Neuron (in vitro differentiated cells): ENCODE data around the gene TMA7.
"Not testable (repeated sequence)": the region's sequence is repeated elsewhere in the genome, so short reads cannot be mapped to it uniquely, and the experiment has no call there.

Experiments used
- H2AFZ ChIP-seq: one replicate; pipeline ENCODE4 v1.6.1; 2013; ENCODE audit warnings: low read depth, mild to moderate bottlenecking, inconsistent platforms, low read length, moderate library complexity
- H3K27me3 ChIP-seq: one replicate; pipeline ENCODE4 v1.6.1; 2013; ENCODE audit warnings: low read length; ENCODE audit not compliant: insufficient read depth
- H3K36me3 ChIP-seq: one replicate; pipeline ENCODE4 v1.6.1; 2013; ENCODE audit warnings: low read length; ENCODE audit not compliant: insufficient read depth
- H3K4me1 ChIP-seq: one replicate; pipeline ENCODE4 v1.6.1; 2013; ENCODE audit warnings: low read length; ENCODE audit not compliant: insufficient read depth
- H3K4me3 ChIP-seq: 2 replicates; pipeline ENCODE4 v1.5.1; 2013; ENCODE audit warnings: mild to moderate bottlenecking, low read length, moderate library complexity
- H3K9me3 ChIP-seq: one replicate; pipeline ENCODE4 v1.6.1; 2013; ENCODE audit warnings: low read length

Gene TMA7

DNA sequence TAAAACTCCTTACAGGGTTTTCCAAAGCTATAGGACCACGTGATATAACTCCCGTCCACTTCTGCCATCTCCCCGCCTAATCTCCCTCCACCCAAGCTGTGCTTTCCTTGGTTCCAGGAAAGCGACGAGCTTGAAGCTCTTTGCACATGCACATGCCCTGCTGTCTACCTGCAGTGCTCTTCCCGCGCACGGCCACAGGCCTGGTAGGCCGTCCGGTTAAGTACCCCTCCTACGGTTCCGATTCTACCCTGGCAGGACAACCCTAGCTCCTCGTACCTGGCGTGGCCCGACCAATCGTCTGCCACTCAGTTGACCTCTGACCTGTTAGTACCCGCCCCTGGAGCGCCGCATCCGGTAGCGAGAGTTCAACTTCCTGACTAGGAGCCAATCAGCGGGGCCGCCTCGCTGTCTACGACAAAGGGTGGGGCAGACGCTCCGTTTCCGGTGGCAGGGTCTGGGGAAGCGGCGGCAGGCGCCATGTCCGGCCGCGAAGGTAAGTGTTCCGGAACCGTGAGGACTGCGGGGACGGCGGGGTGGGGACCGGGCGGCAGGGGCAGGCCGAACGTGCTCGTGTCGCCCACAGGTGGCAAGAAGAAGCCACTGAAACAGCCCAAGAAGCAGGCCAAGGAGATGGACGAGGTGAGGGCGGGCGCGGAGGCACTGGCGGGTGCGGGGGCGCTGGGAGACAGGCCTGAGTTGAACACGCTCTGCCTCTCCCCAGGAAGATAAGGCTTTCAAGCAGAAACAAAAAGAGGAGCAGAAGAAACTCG is at the start of gene TMA7, which contains the start of gene CCDC51:
Gene TMA7 (plus strand): TSS at position 438 of the 770 bp plus-strand sequence. CDS start 40 bp downstream, at position 478.
Gene CCDC51 (minus strand): TSS at position 300 of the 770 bp plus-strand sequence. CDS start 4,991 bp downstream, outside the sequence.
- Histone ChIP-seq H3K36me3 (peaks cover 21% of the 10 kb centered on the region), H2AFZ (peak within 1 kb of the TSS; percentile 1), H3K4me3 (peak within 1 kb of the TSS; percentile 63), H3K27me3 (no peaks in the 10 kb centered on the region), H3K4me1 (peaks cover 12% of the 10 kb centered on the region), H3K9me3 (no peaks in the 10 kb centered on the region)

GRCh38 chr3:48394391-48394790 is 45.7 kb upstream of the TMA7 start:
- H3K36me3 ChIP-seq = no peaks in the 10 kb centered on the region
- no peak overlapping the region for H2AFZ ChIP-seq
- H3K4me1 ChIP-seq = no peaks in the 10 kb centered on the region
- no peak overlapping the region for H3K4me3 ChIP-seq
- H3K27me3 ChIP-seq = no peaks in the 10 kb centered on the region
- H3K9me3 ChIP-seq = no peaks in the 10 kb centered on the region

- Histone ChIP-seq H3K9me3 (no peaks in the 10 kb centered on the region), H3K4me1 (no peaks in the 10 kb centered on the region), H3K4me3 (no peak overlapping the region), H3K36me3 (no peaks in the 10 kb centered on the region), H3K27me3 (no peaks in the 10 kb centered on the region), H2AFZ (no peak overlapping the region)
Measured at GRCh38 chr3:48395714-48396113, 44.3 kb upstream of the TMA7 start.

GRCh38 chr3:48397767-48398681 is 42.0 kb upstream of the TMA7 start:
- peaks cover 7% of the 10 kb centered on the region for H3K36me3 ChIP-seq
- no peaks in the 10 kb centered on the region for H3K27me3 ChIP-seq
- H3K9me3 ChIP-seq = no peaks in the 10 kb centered on the region
- H2AFZ ChIP-seq = no peak overlapping the region
- H3K4me3 ChIP-seq = no peak overlapping the region
- H3K4me1 ChIP-seq = no peaks in the 10 kb centered on the region

GRCh38 chr3:48398701-48399386 is 41.2 kb upstream of the TMA7 start:
- Histone ChIP-seq H3K27me3 (no peaks in the 10 kb centered on the region), H3K4me3 (no peak overlapping the region), H3K4me1 (no peaks in the 10 kb centered on the region), H2AFZ (no peak overlapping the region), H3K36me3 (peaks cover 14% of the 10 kb centered on the region), H3K9me3 (no peaks in the 10 kb centered on the region)

- H3K36me3 ChIP-seq = peaks cover 21% of the 10 kb centered on the region
- no peak overlapping the region for H3K4me3 ChIP-seq
- no peaks in the 10 kb centered on the region for H3K9me3 ChIP-seq
- H3K27me3 ChIP-seq = no peaks in the 10 kb centered on the region
- no peak overlapping the region for H2AFZ ChIP-seq
- H3K4me1 ChIP-seq = no peaks in the 10 kb centered on the region
Measured at GRCh38 chr3:48399387-48400172, 40.5 kb upstream of the TMA7 start.

DNA sequence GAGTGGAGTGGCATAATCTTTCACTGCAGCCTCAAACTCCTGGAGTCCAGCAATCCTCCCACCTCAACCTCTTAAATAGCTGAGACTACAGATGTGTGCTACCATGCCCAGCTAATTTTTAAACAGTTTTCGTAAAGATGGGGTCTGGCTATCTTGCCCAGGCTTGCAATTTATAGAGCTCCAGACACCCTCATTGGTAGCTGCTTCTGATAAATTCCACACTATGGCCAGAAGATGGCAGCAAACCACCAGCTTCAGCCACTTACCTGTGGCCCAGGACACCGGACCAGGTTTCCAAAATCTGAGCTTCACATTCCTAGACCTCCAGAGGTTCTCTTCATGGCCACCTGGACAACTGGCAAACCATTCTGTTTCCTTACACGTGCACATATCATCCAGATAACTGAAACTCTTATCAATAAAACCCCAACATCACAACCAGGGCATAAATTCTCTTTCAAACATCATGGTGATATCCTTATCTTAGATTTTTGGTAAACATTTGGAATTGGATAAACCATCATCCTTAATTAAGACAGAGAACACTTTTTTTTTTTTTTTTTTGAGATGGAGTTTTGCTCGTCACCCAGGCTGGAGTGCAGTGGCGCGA is 39.1 kb upstream of the TMA7 start:
- Histone ChIP-seq H3K4me1 (no peaks in the 10 kb centered on the region), H3K36me3 (peaks cover 35% of the 10 kb centered on the region), H3K9me3 (no peaks in the 10 kb centered on the region), H3K4me3 (no peak overlapping the region), H2AFZ (no peak overlapping the region), H3K27me3 (no peaks in the 10 kb centered on the region)

DNA sequence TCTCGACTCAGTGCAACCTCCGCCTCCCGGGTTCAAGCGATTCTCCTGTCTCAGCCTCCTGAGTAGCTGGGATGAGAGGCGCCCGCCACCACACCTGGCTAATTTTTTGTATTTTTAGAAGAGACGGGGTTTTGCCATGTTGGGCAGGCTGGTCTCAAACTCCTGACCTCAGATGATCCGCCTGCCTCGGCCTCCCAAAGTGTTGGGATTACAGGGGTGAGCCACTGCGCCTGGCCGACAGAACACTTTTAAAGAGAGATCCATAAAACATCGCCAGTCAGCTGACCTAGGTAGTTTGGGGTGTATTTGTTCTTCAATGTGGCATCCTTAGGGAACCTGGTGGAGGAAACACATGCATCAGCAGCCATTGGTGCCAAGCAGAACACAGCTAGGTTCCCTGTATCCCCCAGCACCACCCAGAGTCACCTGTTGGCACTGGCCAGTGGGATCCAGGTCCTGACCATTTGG is 38.6 kb upstream of the TMA7 start:
- H3K36me3 ChIP-seq = peaks cover 39% of the 10 kb centered on the region
- H3K4me3 ChIP-seq, H3K4me1 ChIP-seq, H3K9me3 ChIP-seq, H3K27me3 ChIP-seq, H2AFZ ChIP-seq: not testable (repeated sequence)

DNA sequence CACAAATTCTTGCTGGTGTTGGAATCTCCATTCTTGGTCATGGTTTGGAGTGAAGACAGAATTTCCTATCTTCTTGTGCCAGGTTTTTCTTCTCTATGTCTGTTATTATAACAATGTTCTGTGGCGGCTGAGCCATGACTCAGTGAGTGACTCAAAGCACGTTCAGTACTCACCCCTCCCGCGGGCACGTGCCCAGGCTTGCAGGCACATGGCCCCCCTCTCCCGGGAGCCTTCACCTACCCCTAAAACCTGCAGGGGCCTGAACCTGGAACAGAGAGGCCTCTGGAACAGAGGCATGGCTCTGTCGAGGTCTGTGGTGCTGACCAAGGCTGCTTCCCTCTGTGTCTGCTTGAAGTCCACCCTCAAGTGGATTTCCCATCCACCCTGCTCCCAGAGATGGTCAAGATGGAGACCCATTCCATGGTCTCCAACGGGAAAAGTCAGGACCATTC is 37.8 kb upstream of the TMA7 start:
- H3K4me3 ChIP-seq = no peak overlapping the region
- no peaks in the 10 kb centered on the region for H3K9me3 ChIP-seq
- peaks cover 47% of the 10 kb centered on the region for H3K36me3 ChIP-seq
- H3K4me1 ChIP-seq = no peaks in the 10 kb centered on the region
- H3K27me3 ChIP-seq = no peaks in the 10 kb centered on the region
- no peak overlapping the region for H2AFZ ChIP-seq

DNA sequence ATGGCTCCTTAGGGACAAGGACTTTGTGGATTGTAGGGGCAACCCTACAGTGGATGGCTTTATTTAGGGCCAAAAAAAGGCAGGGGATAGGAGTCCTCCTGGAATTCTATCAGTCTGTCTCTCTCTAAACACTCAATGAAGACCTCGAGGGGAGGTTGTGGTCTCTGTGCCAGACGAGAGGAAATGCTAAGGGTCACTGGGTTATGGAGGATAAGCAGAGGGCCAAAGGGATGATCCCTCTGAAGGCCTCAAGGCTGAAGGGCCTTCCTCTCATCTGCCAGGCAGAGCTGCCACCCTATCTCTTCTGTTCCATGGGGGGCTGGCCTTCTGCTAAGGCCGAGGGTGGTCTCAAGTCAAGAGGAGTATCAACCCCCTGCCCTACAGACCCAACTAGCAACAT is 37.1 kb upstream of the TMA7 start:
- Histone ChIP-seq H3K27me3 (no peaks in the 10 kb centered on the region), H3K36me3 (peaks cover 53% of the 10 kb centered on the region), H3K4me3 (no peak overlapping the region), H3K9me3 (no peaks in the 10 kb centered on the region), H2AFZ (no peak overlapping the region), H3K4me1 (no peaks in the 10 kb centered on the region)

- peaks cover 60% of the 10 kb centered on the region for H3K36me3 ChIP-seq
- H3K4me1 ChIP-seq = no peaks in the 10 kb centered on the region
- H2AFZ ChIP-seq = no peak overlapping the region
- no peaks in the 10 kb centered on the region for H3K9me3 ChIP-seq
- H3K27me3 ChIP-seq = no peaks in the 10 kb centered on the region
- H3K4me3 ChIP-seq = no peak overlapping the region
Measured at GRCh38 chr3:48403533-48404439, 36.3 kb upstream of the TMA7 start.
